GM19455 (cell line): ENCODE measurements around the gene CD163L1.
"Not testable (repeated sequence)": the region's sequence is repeated elsewhere in the genome, so short reads cannot be mapped to it uniquely, and the experiment has no call there.

Source experiments
- ATAC-seq: cut with Tn5 transposase; IDR thresholded peaks from one replicate; pipeline ENCODE4 v1.9.1; 2021; ENCODE audit not compliant: unreplicated experiment

Gene CD163L1

DNA sequence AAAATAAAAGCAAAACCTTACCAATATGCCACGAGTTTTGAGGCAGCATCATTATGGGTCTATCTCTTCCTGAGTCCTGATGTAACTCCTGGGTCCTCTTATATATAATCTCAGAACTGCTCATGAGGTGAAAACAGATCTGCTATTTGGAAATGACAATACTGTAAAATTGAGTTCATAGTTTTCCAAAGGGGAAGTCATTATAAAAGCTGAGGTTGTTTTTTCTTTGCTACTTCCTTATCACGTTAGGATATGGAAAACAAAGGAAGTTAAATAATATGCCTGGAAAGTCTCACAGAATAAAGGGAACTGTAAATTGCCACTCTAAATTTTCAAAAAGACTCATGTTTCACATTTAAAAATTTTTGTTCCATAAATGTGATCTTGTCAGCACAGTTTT, at the start of gene CD163L1:
Gene CD163L1, minus strand, starts transcription at position 78 of the 400 bp plus-strand sequence. Its CDS starts 26 bp downstream, at position 52.
- no peak for ATAC-seq

- no peak for ATAC-seq
Observed at GRCh38 chr12:7493006-7493405, 49.1 kb upstream of the CD163L1 start.

DNA sequence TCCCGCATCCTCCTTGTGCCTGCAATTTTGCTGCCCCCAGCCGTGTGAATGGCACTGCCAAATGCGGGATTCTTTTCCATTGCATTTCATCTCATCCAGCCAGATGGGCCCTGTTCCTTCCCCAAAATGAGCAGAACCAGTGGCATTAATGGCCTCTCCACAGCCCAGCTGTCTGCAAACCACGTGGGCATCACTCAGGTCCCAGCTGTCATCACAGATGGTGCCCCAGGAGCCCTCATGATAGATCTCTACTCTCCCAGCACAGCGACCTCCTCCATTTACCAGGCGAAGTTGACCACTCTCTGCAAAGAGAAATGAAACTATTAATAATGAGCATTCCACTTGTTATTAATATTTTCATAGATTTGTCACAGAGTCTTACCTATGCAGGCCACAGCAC, 42.6 kb upstream of the CD163L1 start:
- no peak for ATAC-seq

DNA sequence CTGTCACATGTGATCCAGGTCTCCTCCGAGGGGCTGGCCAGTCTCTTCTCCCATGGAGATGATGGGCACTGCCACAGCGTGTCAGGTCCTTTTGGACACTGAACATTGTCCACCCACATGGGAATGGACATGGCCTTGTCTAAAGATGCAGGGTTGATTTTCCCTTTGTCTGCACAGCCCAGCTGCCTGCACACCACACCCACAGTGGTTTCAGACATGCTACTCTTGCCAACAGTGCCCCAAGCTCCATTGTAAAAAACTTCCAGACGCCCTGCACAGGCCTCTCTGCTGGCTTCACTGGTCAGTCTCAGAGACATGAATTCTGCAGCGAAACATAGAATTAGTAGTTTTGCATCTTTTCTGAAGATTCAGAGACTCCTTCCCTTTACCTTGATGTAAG, 41.1 kb upstream of the CD163L1 start:
- no peak for ATAC-seq

GRCh38 chr12:7483343-7483742, 39.4 kb upstream of the CD163L1 start:
- ATAC-seq, result no peak

GRCh38 chr12:7479771-7480170, 35.8 kb upstream of the CD163L1 start:
- no peak for ATAC-seq

DNA sequence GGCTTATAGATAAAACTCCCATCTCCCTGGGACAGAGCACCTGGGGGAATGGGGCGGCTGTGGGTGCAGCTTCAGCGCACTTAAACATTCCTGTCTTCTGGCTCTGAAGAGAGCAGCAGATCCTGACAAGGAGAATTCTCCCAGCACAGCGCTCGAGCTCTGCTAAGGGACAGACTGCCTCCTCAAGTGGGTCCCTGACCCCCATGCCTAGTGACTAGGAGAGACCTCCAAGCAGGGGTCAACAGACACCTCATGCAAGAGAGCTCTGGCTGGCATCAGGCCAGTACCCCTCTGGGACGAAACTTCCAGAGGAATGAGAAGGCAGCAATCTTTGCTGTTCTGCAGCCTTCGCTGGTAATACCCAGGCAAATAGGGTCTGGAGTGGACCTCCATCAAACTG, 28.1 kb upstream of the CD163L1 start:
- no peak for ATAC-seq

- no peak for ATAC-seq
Observed at GRCh38 chr12:7460375-7461259, 16.7 kb upstream of the CD163L1 start.

DNA sequence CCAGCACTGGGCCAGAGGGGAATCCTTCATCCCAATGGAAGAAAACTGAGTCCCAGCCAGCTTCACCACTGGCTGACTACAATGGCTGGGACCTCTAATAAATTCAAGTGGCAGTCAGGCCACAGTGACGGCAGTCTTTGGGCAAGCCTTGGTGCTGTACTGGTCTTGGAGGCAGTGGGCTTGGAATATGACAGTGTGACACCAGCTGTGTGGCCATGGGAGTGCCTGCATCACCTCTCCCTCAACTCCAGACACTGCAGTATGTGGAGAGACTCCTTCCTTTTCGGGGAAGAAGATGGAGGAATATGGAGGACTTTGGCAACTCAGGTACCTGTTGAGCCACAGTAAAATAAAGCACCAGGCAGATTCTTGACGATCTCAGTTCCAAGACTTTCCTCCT, 16.0 kb upstream of the CD163L1 start:
- ATAC-seq, result no peak

GRCh38 chr12:7451756-7452155, 7.8 kb upstream of the CD163L1 start:
- ATAC-seq, result no peak

GRCh38 chr12:7450667-7451066, 6.7 kb upstream of the CD163L1 start:
- no peak for ATAC-seq

- ATAC-seq, result no peak
Observed at GRCh38 chr12:7448099-7448498, 4.1 kb upstream of the CD163L1 start.

GRCh38 chr12:7444537-7444936, 584 bp upstream of the CD163L1 start:
- no peak for ATAC-seq

DNA sequence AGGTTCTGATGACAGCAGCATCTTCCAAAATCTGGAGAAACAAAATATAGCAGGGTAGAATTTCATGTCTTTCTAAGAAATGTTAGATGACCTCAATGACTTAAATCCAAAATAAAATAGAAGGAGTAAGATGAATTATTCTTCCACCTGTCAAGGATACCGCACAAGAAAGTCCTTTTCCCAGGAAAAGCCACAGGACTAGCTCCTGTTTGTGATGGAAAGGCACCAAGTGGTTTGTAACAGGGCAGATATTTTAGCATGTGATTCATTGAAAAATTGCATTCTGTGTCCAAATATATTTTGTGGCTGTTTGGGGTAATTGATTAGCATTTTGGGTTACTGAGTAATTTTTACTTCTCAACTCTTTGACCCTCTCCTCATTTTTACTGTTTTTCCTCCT, 2.7 kb downstream of the CD163L1 start:
- no peak for ATAC-seq

DNA sequence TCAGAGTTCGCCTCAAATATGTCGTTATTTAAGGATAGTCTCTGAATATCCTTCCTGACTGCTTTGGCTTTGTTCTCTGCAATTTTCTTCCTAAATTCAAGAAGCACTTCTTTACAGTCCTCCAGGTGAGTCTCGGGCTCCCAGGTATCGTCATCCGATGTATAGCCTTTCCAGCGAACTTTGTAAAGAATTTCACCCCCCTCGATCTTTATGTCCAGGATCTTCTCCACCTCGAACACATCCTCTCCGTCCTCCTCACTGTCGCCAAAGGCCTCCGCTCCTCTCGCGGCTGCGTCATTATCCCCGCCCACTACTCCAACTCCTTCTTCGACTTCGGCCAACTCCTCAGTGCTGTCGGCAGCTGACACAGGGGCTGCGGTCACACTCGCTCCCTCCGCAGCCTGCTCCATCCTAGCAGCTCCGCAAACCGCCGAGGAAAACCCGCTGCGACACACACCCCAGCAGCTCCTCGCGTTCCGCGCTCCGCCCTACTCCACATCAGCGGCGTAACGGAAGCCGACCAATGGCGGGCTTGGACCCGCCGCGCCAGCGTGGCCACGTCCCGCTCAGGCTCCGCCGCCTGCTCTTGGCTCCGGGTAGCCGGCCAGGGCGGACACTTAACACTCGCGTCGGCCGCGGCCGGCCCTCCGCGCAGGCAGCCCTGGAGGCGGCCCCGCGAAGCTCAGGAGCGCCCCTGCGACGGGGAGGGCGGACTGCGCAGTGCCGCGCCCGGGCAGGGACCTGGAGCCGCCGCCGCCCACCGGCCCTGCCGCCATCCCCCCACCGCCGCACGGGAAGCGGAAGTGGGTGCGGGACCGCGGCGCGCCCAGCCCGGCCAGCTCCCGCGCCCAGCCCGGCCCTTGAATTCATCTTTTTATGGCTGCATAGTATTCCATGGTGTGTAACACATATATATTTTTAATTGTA, 4.1 kb downstream of the CD163L1 start:
- ATAC-seq, result no peak

- ATAC-seq, result not testable (repeated sequence)
Observed at GRCh38 chr12:7438291-7438995, 5.5 kb downstream of the CD163L1 start.

DNA sequence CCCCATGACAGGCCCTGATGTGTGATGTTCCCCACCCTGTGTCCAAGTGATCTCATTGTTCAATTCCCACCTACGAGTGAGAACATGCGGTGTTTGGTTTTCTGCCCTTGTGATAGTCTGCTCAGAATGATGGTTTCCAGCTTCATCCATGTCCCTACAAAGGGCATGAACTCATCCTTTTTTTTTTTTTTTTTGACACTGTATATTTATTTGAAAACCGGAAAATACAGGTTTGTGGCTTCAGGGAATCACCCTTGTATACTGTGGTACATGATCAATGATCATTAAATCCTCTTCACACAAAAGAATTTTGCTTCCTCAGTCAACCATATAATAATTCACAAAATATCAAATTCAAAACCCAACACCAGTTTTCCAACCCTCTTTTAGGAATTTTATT, 6.5 kb downstream of the CD163L1 start:
- ATAC-seq, result not testable (repeated sequence)

DNA sequence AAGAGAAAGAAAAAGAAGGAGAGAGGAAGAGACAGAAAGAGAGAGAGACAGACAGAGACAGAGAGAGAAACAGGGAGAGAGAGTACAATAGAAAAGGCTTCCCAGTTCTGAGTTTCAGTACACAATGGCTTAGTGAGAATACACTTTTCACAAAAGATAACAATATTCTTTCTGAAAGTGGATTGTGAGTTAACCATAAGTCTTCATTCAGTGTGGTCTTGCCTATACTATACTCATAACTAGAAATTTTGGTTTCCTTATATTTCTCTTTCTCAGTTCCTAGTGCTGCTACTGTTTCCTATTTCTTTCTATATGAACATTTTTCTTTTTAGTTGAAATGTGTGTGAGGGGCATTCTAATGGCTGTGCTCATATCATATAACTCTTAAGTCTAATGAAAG, 9.3 kb downstream of the CD163L1 start:
- ATAC-seq, result no peak

- no peak for ATAC-seq
Observed at GRCh38 chr12:7433276-7433822, 10.6 kb downstream of the CD163L1 start.

GRCh38 chr12:7431993-7432685, 11.8 kb downstream of the CD163L1 start:
- no peak for ATAC-seq
